ENCODE measurements around the gene GRM1. TPM values are rescaled to one million over a fixed set of nuclear protein-coding genes. Genes with fewer than 3 reads are reported as not detected.

Gene GRM1
- total RNA-seq, result under 1 TPM in 2 of 4 donors, not detected in 2; under 0.01 to 0.19 TPM

DNA sequence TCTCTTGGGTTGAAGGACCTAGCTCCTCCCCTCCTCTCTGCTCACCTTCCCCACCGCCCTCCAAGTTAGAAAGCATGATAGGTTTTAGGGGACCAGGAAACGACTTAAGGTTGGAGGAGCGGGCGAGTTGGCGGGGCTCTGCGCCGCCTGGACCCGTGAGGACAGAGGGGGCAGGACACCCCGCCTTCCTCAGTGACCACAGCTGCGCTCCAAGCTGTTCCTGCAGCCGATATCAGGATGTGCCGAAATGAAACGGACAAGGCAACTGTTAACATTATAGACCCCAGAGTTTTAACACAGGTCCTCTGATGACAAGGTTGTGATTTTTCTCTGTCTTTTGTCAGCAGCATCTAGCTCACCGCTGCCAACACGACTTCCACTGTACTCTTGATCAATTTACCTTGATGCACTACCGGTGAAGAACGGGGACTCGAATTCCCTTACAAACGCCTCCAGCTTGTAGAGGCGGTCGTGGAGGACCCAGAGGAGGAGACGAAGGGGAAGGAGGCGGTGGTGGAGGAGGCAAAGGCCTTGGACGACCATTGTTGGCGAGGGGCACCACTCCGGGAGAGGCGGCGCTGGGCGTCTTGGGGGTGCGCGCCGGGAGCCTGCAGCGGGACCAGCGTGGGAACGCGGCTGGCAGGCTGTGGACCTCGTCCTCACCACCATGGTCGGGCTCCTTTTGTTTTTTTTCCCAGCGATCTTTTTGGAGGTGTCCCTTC is at the start of gene GRM1:
Gene GRM1, plus strand, starts transcription at position 212 of the 722 bp plus-strand sequence. Its CDS starts 456 bp downstream, at position 668.
- no peaks in the 10 kb centered on the region for H3K9me3 ChIP-seq
- no peak within 1 kb of the TSS for H3K27ac ChIP-seq (replicated peaks in 1 of 4)
- peaks cover 0 to 44% (median 12%) of the 10 kb centered on the region in 4 donors for H3K27me3 ChIP-seq
- TF ChIP-seq EP300 (IDR thresholded peaks at IDR 0.05) (no peak), POLR2A (IDR thresholded peaks at IDR 0.05; ENCODE audit: low read depth) (no peak), POLR2AphosphoS5 (IDR thresholded peaks at IDR 0.05) (no peak)
- TF ChIP-seq, protein P1, sequence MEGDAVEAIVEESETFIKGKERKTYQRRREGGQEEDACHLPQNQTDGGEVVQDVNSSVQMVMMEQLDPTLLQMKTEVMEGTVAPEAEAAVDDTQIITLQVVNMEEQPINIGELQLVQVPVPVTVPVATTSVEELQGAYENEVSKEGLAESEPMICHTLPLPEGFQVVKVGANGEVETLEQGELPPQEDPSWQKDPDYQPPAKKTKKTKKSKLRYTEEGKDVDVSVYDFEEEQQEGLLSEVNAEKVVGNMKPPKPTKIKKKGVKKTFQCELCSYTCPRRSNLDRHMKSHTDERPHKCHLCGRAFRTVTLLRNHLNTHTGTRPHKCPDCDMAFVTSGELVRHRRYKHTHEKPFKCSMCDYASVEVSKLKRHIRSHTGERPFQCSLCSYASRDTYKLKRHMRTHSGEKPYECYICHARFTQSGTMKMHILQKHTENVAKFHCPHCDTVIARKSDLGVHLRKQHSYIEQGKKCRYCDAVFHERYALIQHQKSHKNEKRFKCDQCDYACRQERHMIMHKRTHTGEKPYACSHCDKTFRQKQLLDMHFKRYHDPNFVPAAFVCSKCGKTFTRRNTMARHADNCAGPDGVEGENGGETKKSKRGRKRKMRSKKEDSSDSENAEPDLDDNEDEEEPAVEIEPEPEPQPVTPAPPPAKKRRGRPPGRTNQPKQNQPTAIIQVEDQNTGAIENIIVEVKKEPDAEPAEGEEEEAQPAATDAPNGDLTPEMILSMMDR (IDR thresholded peaks at IDR 0.05), result no peak
- H3K4me1 ChIP-seq, result peaks cover 0 to 9% (median 3%) of the 10 kb centered on the region in 4 donors
- intact Hi-C loops (cut with DNase I), result no loop called here
- 6% methylated on average over 31 of the region's 39 CpGs for WGBS
- no peaks in the 10 kb centered on the region for H3K36me3 ChIP-seq
- H3K4me3 ChIP-seq, result peak within 1 kb of the TSS in 1 of 4 donors; percentile 33
- no peak for DNase-seq (ENCODE audit: extremely low spot score)

DNA sequence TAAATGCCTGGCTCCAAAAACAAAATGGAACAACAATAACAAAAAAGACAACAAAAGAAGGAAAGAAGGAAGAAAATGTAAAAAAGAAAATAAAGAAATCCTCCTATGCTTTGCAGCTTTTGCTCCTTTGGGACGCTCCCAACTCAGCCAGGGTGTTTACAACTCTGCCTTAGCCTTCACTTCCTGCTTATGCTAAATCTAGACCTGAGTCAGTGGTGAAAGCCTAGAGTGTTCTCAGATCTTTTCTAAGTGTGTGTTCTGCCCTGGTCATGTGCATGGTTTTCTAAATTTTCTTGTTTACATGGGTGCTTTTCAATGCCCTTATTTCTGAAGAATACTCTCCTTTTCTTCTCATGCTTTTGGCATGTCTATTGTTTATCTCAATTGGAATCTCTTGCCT is 19.5 kb upstream of the GRM1 start:
- intact Hi-C loops (cut with DNase I), result no loop called here
- Histone ChIP-seq H3K27me3 (no peaks in the 10 kb centered on the region), H3K4me3 (no peak overlapping the region), H3K27ac (replicated peaks in 1 of 4) (no peak overlapping the region), H3K4me1 (no peaks in the 10 kb centered on the region), H3K36me3 (no peaks in the 10 kb centered on the region), H3K9me3 (peaks cover 0 to 15% (median 0%) of the 10 kb centered on the region in 4 donors)
- DNase-seq (ENCODE audit: extremely low spot score), result no peak
- 65% methylated on average over 1 of the region's 1 CpG for WGBS
- TF ChIP-seq EP300 (IDR thresholded peaks at IDR 0.05) (no peak), POLR2A (IDR thresholded peaks at IDR 0.05; ENCODE audit: low read depth) (no peak), POLR2AphosphoS5 (IDR thresholded peaks at IDR 0.05) (no peak)
- TF ChIP-seq, protein P1 (IDR thresholded peaks at IDR 0.05), result no peak

DNA sequence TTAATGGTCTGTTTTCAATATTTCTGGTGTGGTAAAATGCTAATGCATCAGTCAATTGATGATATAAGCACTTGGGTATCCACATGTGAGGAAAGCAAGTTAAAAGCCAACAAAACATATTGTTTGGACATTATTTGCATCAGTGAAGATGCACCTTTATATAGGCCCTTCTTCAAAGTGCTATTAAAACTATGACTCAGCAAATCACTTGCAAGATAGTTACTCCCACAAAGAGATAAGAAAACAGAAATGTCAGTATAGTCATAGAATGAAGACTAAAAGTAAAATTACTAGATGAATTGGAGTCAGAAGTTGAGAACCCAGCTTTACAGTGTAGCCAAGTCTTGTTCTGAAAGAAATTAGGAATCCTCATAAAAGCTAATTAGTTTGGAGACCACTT is 14.6 kb upstream of the GRM1 start:
- no peak overlapping the region for H3K27ac ChIP-seq (replicated peaks in 1 of 4)
- TF ChIP-seq, protein P1 (IDR thresholded peaks at IDR 0.05), result no peak
- TF ChIP-seq POLR2A (IDR thresholded peaks at IDR 0.05; ENCODE audit: low read depth), result no peak
- TF ChIP-seq EP300 (IDR thresholded peaks at IDR 0.05), result no peak
- no peak for TF ChIP-seq POLR2AphosphoS5 (IDR thresholded peaks at IDR 0.05)
- H3K36me3 ChIP-seq, result no peaks in the 10 kb centered on the region
- H3K27me3 ChIP-seq, result no peaks in the 10 kb centered on the region
- H3K9me3 ChIP-seq, result peaks cover 0 to 8% (median 0%) of the 10 kb centered on the region in 4 donors
- no peak overlapping the region for H3K4me3 ChIP-seq
- DNase-seq (ENCODE audit: extremely low spot score), result no peak
- no peaks in the 10 kb centered on the region for H3K4me1 ChIP-seq
- intact Hi-C loops (cut with DNase I), result no loop called here

DNA sequence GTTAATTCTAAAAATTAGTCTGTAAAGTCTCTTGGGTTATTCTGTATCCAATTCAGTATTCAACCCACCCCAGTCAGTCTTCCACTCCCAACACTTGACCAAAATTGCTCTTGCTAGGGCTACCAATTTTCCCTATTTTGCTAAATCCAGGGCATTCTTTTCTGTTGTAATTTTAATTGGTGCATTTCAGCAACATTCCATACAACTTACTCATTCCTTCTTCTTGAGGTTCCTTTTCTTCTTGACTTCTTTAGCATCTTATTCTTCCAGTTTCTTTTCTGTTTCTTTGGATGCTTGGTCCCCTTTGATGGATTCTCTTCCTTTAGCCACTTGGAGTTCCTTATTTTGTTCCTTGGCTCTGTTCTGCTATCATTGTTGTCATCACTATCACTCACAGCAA is 11.2 kb upstream of the GRM1 start:
- TF ChIP-seq, protein P1 (IDR thresholded peaks at IDR 0.05), result no peak
- TF ChIP-seq EP300 (IDR thresholded peaks at IDR 0.05) (no peak), POLR2AphosphoS5 (IDR thresholded peaks at IDR 0.05) (no peak)

More for the DNA sequence above, 11.2 kb upstream of the GRM1 start:
- intact Hi-C loops (cut with DNase I), result no loop called here
- DNase-seq (ENCODE audit: extremely low spot score), result no peak
- Histone ChIP-seq H3K27ac (replicated peaks in 1 of 4) (no peak overlapping the region), H3K4me1 (no peaks in the 10 kb centered on the region), H3K36me3 (no peaks in the 10 kb centered on the region), H3K4me3 (no peak overlapping the region), H3K9me3 (no peaks in the 10 kb centered on the region), H3K27me3 (no peaks in the 10 kb centered on the region)
